NCI-H510A treated with DMSO at 0.1 percent for 48 hours (cell line): ENCODE results near the gene TMEM120A.
"Not testable (repeated sequence)": the region's sequence is repeated elsewhere in the genome, so short reads cannot be mapped to it uniquely, and the experiment has no call there.

Experiments
- DNase-seq: peaks from one replicate; lab custom pipeline; 2025; lab: John Stamatoyannopoulos, UW

TMEM120A gene

GRCh38 chr7:75994388-75995051 is at the start of gene TMEM120A:
TSS of gene TMEM120A (minus strand) at chr7:75994595. CDS start at chr7:75994570, 25 bp downstream.
- DNase-seq = peak; percentile 79

GRCh38 chr7:76040126-76040525 is 45.7 kb upstream of the TMEM120A start:
- no peak for DNase-seq

GRCh38 chr7:76037310-76037709 is 42.9 kb upstream of the TMEM120A start:
- no peak for DNase-seq

DNA sequence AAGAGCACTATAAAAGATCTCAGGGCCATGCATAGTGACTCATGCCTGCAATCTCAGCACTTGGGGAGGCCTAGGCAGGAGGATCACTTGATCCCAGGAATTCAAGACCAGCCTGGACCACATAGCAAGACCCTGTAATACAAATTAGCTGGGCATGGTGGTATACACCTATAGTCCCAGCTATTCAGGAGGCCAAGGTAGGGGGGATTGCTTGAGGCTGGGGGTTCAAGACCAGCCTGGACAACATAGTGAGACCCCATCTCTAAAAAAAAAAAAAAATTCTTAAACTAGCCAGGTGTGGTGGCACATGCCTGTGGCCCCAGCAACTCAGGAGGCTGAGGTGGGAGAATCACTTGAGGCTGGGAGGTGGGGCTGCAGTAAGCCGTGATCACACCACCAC is 37.6 kb upstream of the TMEM120A start:
- no peak for DNase-seq

DNA sequence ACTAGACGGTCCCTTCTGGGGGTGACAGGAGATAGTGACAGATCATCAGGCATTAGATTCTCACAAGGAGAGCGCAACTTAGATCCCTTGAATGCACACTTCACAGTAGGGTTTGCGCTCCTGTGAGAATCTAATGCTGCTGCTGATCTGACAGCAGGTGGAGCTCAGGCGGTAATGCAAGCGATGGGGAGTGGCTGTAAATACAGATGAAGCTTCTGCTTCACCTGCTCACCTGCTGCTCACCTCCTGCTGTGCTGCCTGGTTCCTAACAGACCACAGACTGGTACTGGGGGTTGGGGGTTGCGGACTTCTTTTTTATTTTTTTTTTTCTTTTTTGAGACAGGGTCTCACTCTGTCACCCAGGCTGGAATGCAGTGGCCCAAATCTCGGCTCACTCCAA is 35.3 kb upstream of the TMEM120A start:
- peak; percentile 46 for DNase-seq

DNA sequence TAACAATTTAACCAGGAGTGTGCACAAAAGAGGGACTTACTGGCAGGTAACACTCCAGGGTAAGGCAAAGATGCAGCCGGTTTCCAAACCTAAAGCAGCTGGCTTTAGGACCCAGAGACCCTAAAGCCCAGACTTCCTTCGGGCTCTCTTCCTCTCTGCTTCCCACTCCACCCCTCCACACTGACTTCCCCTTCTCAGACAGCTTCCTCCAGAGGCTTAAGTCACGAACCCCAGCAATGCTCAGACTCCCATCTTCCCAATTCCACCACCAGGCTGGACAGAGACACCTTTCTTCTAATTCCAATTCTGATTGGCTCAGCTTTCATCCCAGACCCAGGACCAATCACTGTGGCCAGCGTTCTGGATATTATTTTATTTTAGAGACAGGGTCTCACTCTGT is 28.6 kb upstream of the TMEM120A start:
- DNase-seq = no peak

DNA sequence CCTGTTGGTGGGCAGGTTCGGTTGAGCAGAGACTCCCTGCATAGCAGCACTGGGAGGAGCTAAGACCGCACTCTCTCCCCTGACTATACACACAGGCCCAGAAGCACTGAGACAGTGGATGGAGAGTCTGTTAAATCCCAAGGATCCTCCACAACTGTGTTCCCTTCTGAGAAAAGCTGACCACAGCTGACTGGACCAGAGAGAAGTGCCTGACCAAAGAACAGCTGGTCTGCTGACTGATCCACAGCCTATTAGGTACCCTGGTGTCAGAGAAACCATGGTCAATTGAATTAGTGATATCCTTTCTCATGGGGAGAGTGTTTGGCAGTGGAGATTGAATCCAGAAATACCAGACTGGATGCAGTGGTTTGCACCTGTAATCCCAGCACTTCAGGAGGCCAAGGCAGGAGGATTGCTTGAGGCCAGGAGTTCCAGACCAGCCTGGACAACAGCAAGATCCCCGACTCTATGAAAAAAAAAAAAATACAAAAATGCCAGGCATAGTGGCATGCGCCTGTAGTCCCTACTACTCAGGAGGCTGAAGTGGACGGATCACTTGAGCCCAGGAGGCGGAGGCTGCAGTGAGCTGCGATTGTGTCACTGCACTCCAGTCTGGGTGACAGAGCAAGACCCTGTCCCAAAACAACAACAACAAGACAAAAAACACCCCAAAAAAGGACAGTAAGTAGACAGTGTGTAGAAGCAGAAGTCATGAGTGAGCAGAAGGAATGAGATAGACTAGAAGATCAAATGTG is 27.8 kb upstream of the TMEM120A start:
- DNase-seq = no peak

- DNase-seq = peak; percentile 42
These were observed 25.8 kb upstream of the TMEM120A start for GRCh38 chr7:76020031-76020714.

GRCh38 chr7:76018520-76018919 is 24.1 kb upstream of the TMEM120A start:
- not testable (repeated sequence) for DNase-seq

DNA sequence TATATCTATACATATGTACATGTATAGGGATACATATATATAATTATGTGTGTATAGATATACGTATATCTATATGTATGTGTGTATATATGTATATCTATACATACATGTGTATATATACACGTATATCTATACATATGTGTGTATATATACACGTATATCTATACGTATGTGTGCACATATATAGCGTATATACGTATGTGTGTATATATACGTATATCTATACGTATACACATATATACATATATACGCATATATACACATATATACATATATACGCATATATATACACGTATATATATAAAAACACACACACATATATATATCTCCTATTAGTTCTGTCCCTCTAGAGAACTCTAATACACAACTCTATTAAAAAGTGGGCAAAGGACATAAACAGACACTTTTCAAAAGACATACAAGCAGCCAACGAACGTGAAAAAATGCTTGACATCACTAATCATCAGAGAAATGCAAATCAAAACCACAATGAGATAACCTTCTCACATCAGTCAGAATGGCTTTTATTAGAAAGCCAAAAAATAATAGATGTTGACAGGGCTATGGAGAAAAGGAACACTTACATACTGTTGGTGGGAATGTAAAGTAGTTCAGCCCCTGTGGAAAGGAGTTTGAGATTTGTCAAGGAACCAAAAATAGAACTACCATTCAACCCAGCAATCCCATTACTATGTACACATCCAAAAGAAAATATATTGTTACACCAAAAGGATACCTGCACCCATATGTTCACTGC is 22.0 kb upstream of the TMEM120A start:
- no peak for DNase-seq

- no peak for DNase-seq
These were observed 17.1 kb upstream of the TMEM120A start for GRCh38 chr7:76011442-76011861.

- no peak for DNase-seq
These were observed 15.5 kb upstream of the TMEM120A start for GRCh38 chr7:76009672-76010600.

- DNase-seq = no peak
These were observed 13.8 kb upstream of the TMEM120A start for GRCh38 chr7:76008156-76008687.

GRCh38 chr7:76005004-76005403 is 10.6 kb upstream of the TMEM120A start:
- DNase-seq = not testable (repeated sequence)

- no peak for DNase-seq
These were observed 9.0 kb upstream of the TMEM120A start for GRCh38 chr7:76003351-76003750.

GRCh38 chr7:76002822-76003221 is 8.4 kb upstream of the TMEM120A start:
- DNase-seq = no peak

DNA sequence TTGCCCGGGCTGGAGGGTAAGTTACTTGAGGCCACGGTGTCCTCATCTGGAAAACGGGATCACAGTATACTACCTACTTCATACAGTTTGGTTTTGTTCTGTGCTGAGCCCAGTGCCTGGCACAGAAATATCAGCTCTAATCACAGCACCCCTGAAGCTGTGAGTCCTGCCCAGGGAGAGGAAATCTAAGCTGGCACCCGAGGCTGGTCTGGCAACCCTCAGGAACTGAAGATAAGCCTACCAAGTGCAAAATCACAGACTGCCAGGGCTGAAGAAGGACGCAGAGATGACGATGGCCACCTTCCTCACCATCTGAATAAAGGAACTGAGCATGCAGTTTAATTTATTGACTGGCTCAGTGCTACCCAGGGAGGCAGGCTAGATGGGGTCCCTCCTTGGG is 7.7 kb upstream of the TMEM120A start:
- no peak for DNase-seq

- no peak for DNase-seq
These were observed 6.2 kb upstream of the TMEM120A start for GRCh38 chr7:76000566-76000965.

GRCh38 chr7:75998038-75998437 is 3.6 kb upstream of the TMEM120A start:
- DNase-seq = no peak

DNA sequence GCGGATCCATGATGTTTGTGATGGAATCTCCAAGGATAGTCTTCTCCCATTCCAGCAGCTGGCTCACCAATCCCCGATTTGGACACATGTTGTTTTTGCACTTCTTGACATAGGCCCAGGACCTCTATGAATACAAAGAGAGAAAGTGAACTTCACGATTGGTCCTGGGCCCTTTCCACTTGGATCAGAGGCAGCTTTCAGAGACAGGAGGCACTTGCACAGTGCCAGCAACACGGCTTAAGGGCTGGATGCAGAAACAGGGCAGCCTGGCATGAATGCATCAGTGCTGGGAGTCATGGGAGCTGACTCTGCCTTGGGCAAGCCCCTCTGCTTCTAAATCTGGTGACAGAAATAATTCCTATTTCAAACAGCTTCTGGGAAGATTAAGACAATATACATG is 2.1 kb upstream of the TMEM120A start:
- DNase-seq = no peak

- no peak for DNase-seq
These were observed 1.6 kb upstream of the TMEM120A start for GRCh38 chr7:75995996-75996395.
